ENCODE results near the gene PARD3B. TPM values are rescaled to one million over a fixed set of nuclear protein-coding genes. Genes with fewer than 3 reads are reported as not detected.

PARD3B gene
- total and polyA plus RNA-seq, 2 of the 4 experiments (the other 2 are of a cell fraction), result 3.3 to 15.6 TPM

- no peak overlapping the region for H3K4me3 ChIP-seq (ENCODE audit: insufficient read depth, low read depth, low read length)
- H3K18ac ChIP-seq (ENCODE audit: low read depth, low read length), result no peak overlapping the region
- no peak overlapping the region for H2AFZ ChIP-seq (replicated peaks; ENCODE audit: low read length, poor library complexity)
- no peak overlapping the region for H3K4me2 ChIP-seq (ENCODE audit: low read depth, low read length)
- H3K79me1 ChIP-seq (ENCODE audit: low read depth in 1 of 2, low read length in 2 of 2), result no peaks in the 10 kb centered on the region
- H2BK120ac ChIP-seq (ENCODE audit: low read depth, low read length), result no peak overlapping the region
- no TSS peak for BruUV-seq (replicated peaks)
- H3K4me1 ChIP-seq (ENCODE audit: control insufficient read depth, insufficient read depth, low read length), result peaks cover 3% of the 10 kb centered on the region; the same call in 1 of the 2 replicates
- H3K27me3 ChIP-seq (ENCODE audit: control insufficient read depth, insufficient read depth, low read length), result no peaks in the 10 kb centered on the region
- no peak overlapping the region for H2BK15ac ChIP-seq (ENCODE audit: low read depth, low read length)
- no peaks in the 10 kb centered on the region for H3K9me3 ChIP-seq (ENCODE audit: control insufficient read depth, insufficient read depth, low read length)
- no peak for DNase-seq
- no peak overlapping the region for H4K5ac ChIP-seq (ENCODE audit: low read depth, low read length)
- no peak overlapping the region for H3K9ac ChIP-seq (ENCODE audit: low read depth, low read length)
- H3K23ac ChIP-seq (ENCODE audit: low read depth, low read length), result no peak overlapping the region
- no peak for ATAC-seq (ENCODE audit: low read depth)
- WGBS, 2 experiments (ENCODE audit: extremely low coverage in 2 of 2, insufficient read length in 1 of 2), result no CpG with 5 or more reads among the region's 2 CpGs
- H2AK9ac ChIP-seq (replicated peaks; ENCODE audit: low read depth, low read length, poor library complexity), result no peak overlapping the region
- dilution Hi-C loops (cut with HindIII; ENCODE audit: low sequenced_read_pairs, unreplicated experiment), result no loop called here
- H4K8ac ChIP-seq (ENCODE audit: low read depth in 2 of 2, low read length in 2 of 2), result no peak overlapping the region
- H2BK20ac ChIP-seq (ENCODE audit: low read depth, low read length), result no peak overlapping the region
- H2AK5ac ChIP-seq (ENCODE audit: low read depth, low read length), result no peak overlapping the region
- in situ Hi-C loops (cut with MboI; ENCODE audit: low sequenced_read_pairs), result no loop called here
- POLR2A ChIA-PET (ENCODE audit: unreplicated experiment), result no interaction called here
- intact Hi-C loops (cut with micrococcal nuclease), result no loop called here
- no peak for TF ChIP-seq NFE2L2 (IDR thresholded peaks at IDR 0.05; ENCODE audit: low read depth, low read length)
- no peak for TF ChIP-seq RCOR1 (IDR thresholded peaks at IDR 0.05; ENCODE audit: insufficient replicate concordance, low read length)
- no peak for TF ChIP-seq CHD1 (IDR thresholded peaks at IDR 0.05; ENCODE audit: low read depth, low read length)
- no peak for TF ChIP-seq MXI1 (IDR thresholded peaks at IDR 0.05; ENCODE audit: borderline replicate concordance, low read depth, low read length)
- no peak for TF ChIP-seq RAD21 (IDR thresholded peaks at IDR 0.05; ENCODE audit: low read length)
- TF ChIP-seq RFX5 (IDR thresholded peaks at IDR 0.05; ENCODE audit: low read depth, low read length), result no peak
- no peak for TF ChIP-seq BHLHE40 (IDR thresholded peaks at IDR 0.05; ENCODE audit: low read depth, low read length)
- TF ChIP-seq POLR2A (IDR thresholded peaks at IDR 0.05; ENCODE audit: low read depth, low read length), result no peak
- no peak for TF ChIP-seq FOS (IDR thresholded peaks at IDR 0.05; ENCODE audit: low read depth, low read length)
- no peak for TF ChIP-seq USF2 (IDR thresholded peaks at IDR 0.05; ENCODE audit: low read depth, low read length)
- no peak for TF ChIP-seq MAZ (IDR thresholded peaks at IDR 0.05; ENCODE audit: borderline replicate concordance, low read depth, low read length)
- no peak for TF ChIP-seq SMC3 (IDR thresholded peaks at IDR 0.05; ENCODE audit: low read depth, low read length)
- no peak for TF ChIP-seq MAFK (IDR thresholded peaks at IDR 0.05; ENCODE audit: low read depth, low read length)
- TF ChIP-seq, protein P1, sequence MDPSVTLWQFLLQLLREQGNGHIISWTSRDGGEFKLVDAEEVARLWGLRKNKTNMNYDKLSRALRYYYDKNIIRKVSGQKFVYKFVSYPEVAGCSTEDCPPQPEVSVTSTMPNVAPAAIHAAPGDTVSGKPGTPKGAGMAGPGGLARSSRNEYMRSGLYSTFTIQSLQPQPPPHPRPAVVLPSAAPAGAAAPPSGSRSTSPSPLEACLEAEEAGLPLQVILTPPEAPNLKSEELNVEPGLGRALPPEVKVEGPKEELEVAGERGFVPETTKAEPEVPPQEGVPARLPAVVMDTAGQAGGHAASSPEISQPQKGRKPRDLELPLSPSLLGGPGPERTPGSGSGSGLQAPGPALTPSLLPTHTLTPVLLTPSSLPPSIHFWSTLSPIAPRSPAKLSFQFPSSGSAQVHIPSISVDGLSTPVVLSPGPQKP (IDR thresholded peaks at IDR 0.05; ENCODE audit: borderline replicate concordance, low read depth, low read length), result no peak
- TF ChIP-seq, protein P2, sequence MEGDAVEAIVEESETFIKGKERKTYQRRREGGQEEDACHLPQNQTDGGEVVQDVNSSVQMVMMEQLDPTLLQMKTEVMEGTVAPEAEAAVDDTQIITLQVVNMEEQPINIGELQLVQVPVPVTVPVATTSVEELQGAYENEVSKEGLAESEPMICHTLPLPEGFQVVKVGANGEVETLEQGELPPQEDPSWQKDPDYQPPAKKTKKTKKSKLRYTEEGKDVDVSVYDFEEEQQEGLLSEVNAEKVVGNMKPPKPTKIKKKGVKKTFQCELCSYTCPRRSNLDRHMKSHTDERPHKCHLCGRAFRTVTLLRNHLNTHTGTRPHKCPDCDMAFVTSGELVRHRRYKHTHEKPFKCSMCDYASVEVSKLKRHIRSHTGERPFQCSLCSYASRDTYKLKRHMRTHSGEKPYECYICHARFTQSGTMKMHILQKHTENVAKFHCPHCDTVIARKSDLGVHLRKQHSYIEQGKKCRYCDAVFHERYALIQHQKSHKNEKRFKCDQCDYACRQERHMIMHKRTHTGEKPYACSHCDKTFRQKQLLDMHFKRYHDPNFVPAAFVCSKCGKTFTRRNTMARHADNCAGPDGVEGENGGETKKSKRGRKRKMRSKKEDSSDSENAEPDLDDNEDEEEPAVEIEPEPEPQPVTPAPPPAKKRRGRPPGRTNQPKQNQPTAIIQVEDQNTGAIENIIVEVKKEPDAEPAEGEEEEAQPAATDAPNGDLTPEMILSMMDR (conservative IDR thresholded peaks at IDR 0.05; ENCODE audit: low read depth, low read length), result no peak
- CTCF ChIA-PET, result no interaction called here
- H3K9me1 ChIP-seq (ENCODE audit: insufficient read depth, low read length), result no peaks in the 10 kb centered on the region
- H4K20me1 ChIP-seq (ENCODE audit: insufficient read depth, low read length), result no peaks in the 10 kb centered on the region
- H3K56ac ChIP-seq (ENCODE audit: extremely low read depth, insufficient read depth, low read length), result no peak overlapping the region
- H3K4ac ChIP-seq (ENCODE audit: low read depth, low read length), result no peak overlapping the region
- no peak overlapping the region for H2BK5ac ChIP-seq (ENCODE audit: low read depth, low read length, poor library complexity, severe bottlenecking)
- H3K14ac ChIP-seq (replicated peaks; ENCODE audit: low read depth, low read length), result no peak overlapping the region
- no peak overlapping the region for H3K27ac ChIP-seq (ENCODE audit: insufficient read depth, low read length)
- no peak overlapping the region for H4K91ac ChIP-seq (ENCODE audit: insufficient read depth, low read depth, low read length)
- no peaks in the 10 kb centered on the region; the same call in 1 of the 2 replicates for H3K36me3 ChIP-seq (ENCODE audit: control insufficient read depth, insufficient read depth, low read length)
These were observed 1018.4 kb downstream of the PARD3B start for GRCh38 chr2:205563646-205564045.
